GM23338 (cell line): ENCODE results near the gene CUX1.

Experiments used
- CREB1 ChIP-seq: fragments of 250-450 bp; sonication (Bioruptor Pico); IDR thresholded peaks from 2 replicates; pipeline ENCODE4 v1.5.0; 2020; ENCODE audit warnings: low read depth, mild to moderate bottlenecking, moderate library complexity
- EZH2 ChIP-seq: fragments of 200-600 bp; sonication (generic); IDR thresholded peaks from one replicate; pipeline ENCODE4 v1.8.0; 2017; ENCODE audit warnings: antibody characterized with exemption, mild to moderate bottlenecking, low read depth; ENCODE audit not compliant: unreplicated experiment
- EZH2phosphoT487 ChIP-seq: fragments of 200-600 bp; sonication (generic); IDR thresholded peaks from one replicate; pipeline ENCODE4 v1.8.1; 2018; ENCODE audit warnings: antibody characterized with exemption; ENCODE audit not compliant: unreplicated experiment
- POLR2AphosphoS5 ChIP-seq: IDR thresholded peaks from 2 replicates; pipeline ENCODE4 v1.6.1; 2016; ENCODE audit warnings: antibody characterized with exemption, low read depth
- REST ChIP-seq: IDR thresholded peaks from one replicate; pipeline ENCODE4 v1.6.1; 2018; ENCODE audit warnings: antibody characterized with exemption; ENCODE audit not compliant: unreplicated experiment
- STAT1 ChIP-seq: IDR thresholded peaks from one replicate; pipeline ENCODE4 v1.6.1; 2016; ENCODE audit warnings: antibody characterized with exemption; ENCODE audit not compliant: unreplicated experiment
- TF ChIP-seq, protein P1 (sequence below), 2 experiments: fragments of 200-600 bp in 1 of 2; sonication (generic) in 1 of 2; conservative IDR thresholded peaks; 2 replicates each; pipeline versions ENCODE4 v1.5.1 to v1.6.1; 2016 to 2017; ENCODE audit warnings: antibody characterized with exemption in 2 of 2, low read depth in 2 of 2, mild to moderate bottlenecking in 2 of 2, moderate library complexity in 1 of 2
- TF ChIP-seq, protein P2 (sequence below): IDR thresholded peaks from 2 replicates; pipeline ENCODE4 v1.6.1; 2016; ENCODE audit warnings: antibody characterized with exemption

- TF ChIP-seq, protein P1, sequence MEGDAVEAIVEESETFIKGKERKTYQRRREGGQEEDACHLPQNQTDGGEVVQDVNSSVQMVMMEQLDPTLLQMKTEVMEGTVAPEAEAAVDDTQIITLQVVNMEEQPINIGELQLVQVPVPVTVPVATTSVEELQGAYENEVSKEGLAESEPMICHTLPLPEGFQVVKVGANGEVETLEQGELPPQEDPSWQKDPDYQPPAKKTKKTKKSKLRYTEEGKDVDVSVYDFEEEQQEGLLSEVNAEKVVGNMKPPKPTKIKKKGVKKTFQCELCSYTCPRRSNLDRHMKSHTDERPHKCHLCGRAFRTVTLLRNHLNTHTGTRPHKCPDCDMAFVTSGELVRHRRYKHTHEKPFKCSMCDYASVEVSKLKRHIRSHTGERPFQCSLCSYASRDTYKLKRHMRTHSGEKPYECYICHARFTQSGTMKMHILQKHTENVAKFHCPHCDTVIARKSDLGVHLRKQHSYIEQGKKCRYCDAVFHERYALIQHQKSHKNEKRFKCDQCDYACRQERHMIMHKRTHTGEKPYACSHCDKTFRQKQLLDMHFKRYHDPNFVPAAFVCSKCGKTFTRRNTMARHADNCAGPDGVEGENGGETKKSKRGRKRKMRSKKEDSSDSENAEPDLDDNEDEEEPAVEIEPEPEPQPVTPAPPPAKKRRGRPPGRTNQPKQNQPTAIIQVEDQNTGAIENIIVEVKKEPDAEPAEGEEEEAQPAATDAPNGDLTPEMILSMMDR (conservative IDR thresholded peaks at IDR 0.05; ENCODE audit: low read depth in 2 of 2): no peak
- TF ChIP-seq REST (no peak), CREB1 (no peak), EZH2phosphoT487 (no peak), POLR2AphosphoS5 (no peak), EZH2 (no peak), STAT1 (no peak)
- TF ChIP-seq, protein P2, sequence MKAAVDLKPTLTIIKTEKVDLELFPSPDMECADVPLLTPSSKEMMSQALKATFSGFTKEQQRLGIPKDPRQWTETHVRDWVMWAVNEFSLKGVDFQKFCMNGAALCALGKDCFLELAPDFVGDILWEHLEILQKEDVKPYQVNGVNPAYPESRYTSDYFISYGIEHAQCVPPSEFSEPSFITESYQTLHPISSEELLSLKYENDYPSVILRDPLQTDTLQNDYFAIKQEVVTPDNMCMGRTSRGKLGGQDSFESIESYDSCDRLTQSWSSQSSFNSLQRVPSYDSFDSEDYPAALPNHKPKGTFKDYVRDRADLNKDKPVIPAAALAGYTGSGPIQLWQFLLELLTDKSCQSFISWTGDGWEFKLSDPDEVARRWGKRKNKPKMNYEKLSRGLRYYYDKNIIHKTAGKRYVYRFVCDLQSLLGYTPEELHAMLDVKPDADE: no peak
These were observed 187.4 kb downstream of the CUX1 start for GRCh38 chr7:102004848-102005247.
